GM12875 (cell line): ENCODE data around the gene FAF1.

Experiments
- H3K4me3 ChIP-seq: one replicate; pipeline ENCODE4 v1.5.1; 2011; ENCODE audit warnings: low read depth, low read length, control low read depth
- CTCF ChIP-seq: IDR thresholded peaks from 2 replicates; pipeline ENCODE4 v1.5.1; 2011; ENCODE audit warnings: low read depth, mild to moderate bottlenecking, control low read depth, inconsistent platforms, low read length, moderate library complexity, borderline replicate concordance; ENCODE audit not compliant: insufficient read depth

Gene FAF1

GRCh38 chr1:50605186-50605875 lies 354.7 kb downstream of the FAF1 start:
- peak; percentile 36; the same call in 1 of the 2 replicates for TF ChIP-seq CTCF
- no peak overlapping the region for H3K4me3 ChIP-seq

GRCh38 chr1:50604580-50604979 lies 355.5 kb downstream of the FAF1 start:
- no peak overlapping the region for H3K4me3 ChIP-seq
- TF ChIP-seq CTCF: no peak

GRCh38 chr1:50603274-50604271 lies 356.5 kb downstream of the FAF1 start:
- no peak overlapping the region for H3K4me3 ChIP-seq
- TF ChIP-seq CTCF: no peak

GRCh38 chr1:50599546-50599945 lies 360.5 kb downstream of the FAF1 start:
- H3K4me3 ChIP-seq: no peak overlapping the region
- no peak for TF ChIP-seq CTCF

- no peak for TF ChIP-seq CTCF
- H3K4me3 ChIP-seq: no peak overlapping the region
Measured at GRCh38 chr1:50595874-50596273, 364.2 kb downstream of the FAF1 start.

GRCh38 chr1:50593515-50593914 lies 366.6 kb downstream of the FAF1 start:
- no peak for TF ChIP-seq CTCF
- no peak overlapping the region for H3K4me3 ChIP-seq
